HG03439 (cell line): Measurements from ENCODE around the gene RNF113B.

ENCODE experiments used
- ATAC-seq: cut with Tn5 transposase; IDR thresholded peaks from one replicate; pipeline ENCODE4 v1.9.1; 2021; ENCODE audit warnings: mild to moderate bottlenecking, moderate library complexity; ENCODE audit not compliant: unreplicated experiment

The RNF113B gene

DNA sequence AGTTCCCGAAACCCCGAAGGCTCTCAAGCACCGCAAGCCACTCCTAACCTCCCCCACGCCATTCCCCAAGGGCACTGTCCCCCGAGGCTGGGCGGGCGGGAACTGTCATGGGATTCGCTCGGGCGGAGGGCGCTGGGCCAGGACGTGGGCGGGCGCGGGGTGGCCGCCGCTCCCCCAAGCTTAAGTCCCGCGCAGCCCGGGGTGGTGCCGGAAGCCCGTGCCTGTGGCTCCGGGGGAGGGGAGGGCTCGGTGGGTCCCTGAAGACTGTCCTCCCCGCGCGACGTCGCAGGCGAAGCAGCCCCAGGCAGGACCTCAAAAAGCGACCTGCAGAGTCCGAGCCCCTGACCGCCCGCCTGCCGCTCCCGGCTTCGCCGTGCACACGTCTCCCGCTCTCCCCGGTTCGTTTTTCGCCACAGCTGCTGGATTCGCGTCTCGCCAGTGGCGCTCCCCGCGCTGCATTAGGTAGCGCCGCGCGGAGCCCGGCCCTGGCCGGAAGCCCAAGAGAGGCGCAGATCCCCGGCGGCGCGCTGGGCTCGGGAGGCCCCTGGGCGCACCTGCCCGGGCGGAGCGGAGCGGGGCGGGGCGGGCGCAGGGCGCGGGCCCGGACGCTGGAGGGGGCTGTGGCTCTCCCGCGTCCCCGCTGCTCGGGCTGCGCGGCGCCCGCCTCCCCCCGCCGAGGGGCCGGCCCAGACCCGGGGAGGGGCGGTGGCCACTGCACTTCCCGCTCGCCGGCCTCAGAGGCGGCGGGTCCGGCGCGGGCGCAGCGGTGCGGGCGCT, 34.5 kb downstream of the RNF113B start, which contains the start of gene FARP1:
Gene FARP1, plus strand, starts transcription at position 715 of the 777 bp plus-strand sequence. CDS start 70,149 bp downstream, outside the sequence.
- peak; percentile 78 for ATAC-seq

DNA sequence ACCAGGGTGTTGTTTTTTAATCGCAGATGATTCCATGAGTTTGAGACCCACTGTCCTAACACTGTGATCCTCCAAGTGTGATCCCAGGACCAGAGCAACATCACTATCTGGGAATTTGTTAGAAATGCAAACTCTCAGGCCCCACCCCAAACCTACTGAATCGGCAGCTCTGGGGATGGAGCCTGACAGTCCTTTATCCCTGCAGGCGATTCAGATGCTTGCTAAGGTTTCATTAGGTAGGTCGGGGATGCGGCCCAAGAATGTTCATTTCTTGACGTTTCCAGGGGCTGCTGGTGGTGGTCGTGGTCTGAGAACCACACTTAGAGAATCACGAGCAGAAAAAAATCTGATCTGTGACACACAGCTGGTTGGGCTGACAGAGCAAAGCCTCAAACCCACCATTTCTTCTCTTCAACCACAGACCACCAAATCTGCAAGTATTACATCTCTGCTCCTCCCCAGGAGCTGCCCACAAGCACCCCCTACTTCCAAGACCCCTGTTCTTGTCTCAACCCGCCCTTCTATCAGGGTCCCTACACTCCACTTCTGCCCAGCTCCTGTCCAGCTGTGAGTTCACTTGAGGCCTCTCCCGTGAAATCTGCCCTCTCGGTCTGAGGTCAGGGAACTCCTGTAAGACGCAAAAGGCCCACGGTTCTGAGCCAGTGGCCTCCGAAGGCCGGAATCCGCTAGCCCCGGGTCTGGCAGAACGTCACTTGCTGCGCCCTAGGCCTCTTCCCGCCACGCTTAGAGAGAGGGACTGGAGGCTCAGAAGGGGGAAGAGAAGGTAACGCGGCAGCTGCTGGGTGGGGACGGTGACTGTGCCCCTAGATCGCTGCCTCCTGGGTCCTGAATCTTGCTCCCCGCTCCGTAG, 35.3 kb downstream of the RNF113B start:
- no peak for ATAC-seq

DNA sequence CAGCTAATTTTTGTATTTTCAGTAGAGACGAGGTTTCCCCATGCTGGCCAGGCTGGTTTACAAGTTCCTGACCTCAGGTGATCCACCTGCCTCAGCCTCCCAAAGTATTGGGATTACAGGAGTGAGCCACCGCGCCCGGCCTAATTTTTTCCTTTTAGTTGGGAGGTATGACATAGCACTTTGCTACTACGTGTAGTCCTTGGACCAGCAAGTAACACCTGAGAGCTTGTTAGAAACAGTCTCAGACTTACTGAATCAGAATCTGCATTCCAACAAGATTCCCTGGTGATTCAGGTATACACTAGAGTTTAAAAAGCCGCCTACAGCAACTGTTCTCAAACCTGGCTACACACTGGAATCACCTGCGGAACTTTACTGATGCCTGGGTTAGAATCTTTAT, 36.0 kb downstream of the RNF113B start:
- no peak for ATAC-seq

DNA sequence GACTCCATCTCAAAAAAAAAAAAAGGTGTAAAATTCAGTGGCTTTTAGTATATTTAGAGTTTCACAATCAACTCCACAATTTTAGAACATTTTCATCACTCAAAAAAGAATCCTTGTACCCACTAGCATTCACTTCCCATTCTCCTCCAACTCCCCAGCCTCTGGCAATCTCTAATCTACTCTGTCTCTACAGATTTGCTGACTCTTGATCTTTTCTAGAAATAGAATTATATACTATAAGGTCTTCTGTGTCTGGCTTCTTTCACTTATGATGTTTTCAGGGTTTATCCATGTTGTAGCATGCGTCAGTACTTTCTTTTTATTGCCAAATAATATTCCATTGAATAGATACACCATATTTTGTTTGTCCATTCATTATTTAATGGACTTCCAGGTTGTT, 42.2 kb downstream of the RNF113B start:
- no peak for ATAC-seq

DNA sequence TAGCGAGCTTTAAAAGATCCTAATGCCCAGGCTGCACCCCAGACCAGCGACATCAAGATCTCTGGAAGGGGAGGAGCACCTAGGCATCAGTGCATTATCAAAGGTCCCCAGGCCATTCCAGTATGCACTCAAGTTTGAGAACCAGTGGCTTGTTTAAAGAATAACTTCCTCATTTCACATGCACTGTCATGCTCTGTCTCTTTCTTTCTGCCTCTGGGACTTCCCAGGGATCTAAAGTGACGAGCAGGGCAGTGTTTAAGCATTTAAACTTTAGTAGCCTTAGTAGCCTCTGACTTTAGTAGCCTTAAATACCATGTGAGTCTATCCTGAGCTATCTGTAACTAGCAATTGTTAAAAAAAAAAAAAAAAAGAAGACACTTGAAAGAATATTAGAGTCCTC, 43.1 kb downstream of the RNF113B start:
- ATAC-seq, result no peak

DNA sequence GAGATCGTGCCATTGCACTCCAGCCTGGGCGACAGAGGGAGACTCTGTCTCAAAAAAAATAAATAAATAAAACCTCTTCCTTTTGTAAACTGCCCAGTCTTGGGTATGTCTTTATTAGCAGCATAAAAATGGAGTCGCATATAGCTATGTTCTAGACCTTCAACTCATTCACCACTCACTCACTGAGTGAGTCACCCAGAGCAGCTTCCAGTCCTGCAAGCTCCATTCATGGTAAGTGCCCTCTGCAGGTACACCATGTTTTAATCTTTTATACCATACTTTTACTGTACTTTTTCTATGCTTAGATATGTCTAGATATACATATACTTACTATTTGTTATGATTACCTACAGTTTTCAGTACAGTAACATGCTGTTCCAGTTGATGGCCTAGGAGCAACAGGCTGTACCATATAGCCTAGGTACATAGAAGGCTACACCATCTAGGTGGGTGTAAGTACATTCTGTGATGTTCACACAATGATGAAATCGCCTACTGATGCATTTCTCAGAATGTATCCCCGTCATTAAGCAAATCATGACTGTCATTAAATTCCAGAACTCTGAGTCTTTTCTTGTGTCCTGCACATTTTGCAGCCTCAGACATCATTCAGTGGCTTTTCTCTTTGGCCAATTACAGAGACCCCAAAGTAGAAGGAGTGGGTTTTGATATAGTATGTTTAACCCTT, 47.9 kb downstream of the RNF113B start:
- ATAC-seq, result no peak
